DMS114 treated with DMSO at 0.1 percent for 48 hours (cell line): Measurements from ENCODE around the gene DCHS1.

Experiments used
- DNase-seq: peaks from one replicate; lab custom pipeline; 2025; ENCODE audit not compliant: unreplicated experiment; lab: John Stamatoyannopoulos, UW

The DCHS1 gene

GRCh38 chr11:6628526-6628925 lies 27.1 kb downstream of the DCHS1 start:
- no peak for DNase-seq

DNA sequence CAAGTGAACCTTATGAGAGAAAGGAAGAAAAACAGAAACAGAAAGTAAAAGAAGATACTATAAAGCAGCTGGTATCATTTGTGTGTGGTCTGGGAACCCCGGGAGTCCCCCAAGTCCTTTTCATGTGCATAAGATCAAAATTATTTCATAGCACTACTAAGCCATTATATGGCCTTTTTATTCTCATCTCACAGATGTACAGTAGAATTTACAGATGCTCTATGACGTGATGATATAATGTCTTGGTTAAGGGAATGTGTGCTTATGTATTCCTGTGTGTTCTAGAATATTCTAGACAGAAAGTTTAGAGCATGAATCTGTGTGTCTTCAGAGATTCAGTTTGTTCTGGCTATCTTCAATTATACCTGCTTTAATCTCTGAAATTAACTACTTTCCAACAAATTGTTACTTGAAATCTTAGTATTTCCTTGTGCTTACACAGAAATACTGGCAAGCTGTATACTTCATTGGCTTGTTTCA lies 27.8 kb downstream of the DCHS1 start:
- no peak for DNase-seq

DNA sequence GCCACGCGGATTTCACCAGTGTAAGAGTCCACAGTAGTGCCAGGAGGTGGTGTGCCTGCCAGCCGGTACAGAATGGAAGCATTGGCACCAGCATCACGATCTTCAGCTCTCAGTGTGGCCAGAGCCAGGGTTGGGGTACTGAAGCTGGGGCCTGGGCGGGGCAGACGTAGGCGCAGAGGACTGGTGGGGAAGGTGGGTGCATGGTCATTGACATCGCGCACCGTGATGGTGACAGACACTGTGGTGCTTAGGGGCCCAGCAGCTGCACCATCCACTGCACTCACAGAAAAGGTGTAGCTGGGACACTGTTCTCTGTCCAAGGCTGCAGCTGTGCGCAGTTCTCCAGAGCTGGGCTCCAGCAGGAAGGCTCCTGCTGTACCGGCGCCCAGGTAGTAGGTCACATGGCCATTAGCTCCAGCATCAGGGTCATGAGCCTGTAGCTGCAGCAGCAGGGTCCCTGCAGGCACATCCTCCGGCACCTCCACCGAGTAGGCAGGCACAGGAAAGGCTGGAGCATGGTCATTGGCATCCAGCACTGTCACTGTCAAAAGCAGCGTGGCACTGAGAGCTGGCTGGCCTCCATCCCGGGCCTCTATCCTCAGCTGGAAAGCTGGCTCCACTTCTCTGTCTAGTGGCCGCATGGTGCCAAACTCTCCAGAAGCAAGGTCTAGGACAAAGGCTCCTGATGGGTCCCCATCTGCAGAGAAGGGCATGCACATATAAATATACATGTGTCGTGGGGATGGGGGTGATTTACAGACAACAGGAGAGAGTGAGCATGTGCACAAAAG lies 28.4 kb downstream of the DCHS1 start:
- DNase-seq, result no peak

DNA sequence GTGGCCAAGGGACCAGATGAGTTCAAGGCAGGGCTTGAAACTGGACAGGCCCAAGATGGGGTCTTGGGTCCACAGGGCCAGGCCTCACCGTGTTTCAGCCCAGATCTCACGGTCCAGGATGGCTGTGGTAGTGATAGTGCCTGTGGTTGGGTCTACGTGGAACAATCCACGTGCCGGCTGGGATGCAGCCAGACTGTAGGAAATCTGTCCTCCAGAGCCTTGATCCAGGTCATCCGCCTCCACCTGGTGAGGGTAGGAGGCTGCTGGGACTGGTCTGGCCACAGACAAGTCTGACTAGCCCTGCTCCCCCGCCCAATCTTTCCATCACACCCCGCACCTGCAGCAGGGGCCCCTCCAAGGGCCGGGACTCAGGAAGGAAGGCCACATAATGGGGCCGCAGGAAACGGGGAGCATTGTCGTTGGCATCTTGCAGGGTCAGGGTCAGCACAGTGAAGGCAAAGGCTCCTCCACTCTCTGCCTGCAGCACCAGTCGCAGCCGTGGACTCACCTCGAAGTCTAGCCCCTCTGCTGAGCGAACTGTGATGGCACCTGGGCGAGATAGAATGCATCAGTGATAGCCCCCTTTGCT lies 29.7 kb downstream of the DCHS1 start:
- DNase-seq, result no peak

DNA sequence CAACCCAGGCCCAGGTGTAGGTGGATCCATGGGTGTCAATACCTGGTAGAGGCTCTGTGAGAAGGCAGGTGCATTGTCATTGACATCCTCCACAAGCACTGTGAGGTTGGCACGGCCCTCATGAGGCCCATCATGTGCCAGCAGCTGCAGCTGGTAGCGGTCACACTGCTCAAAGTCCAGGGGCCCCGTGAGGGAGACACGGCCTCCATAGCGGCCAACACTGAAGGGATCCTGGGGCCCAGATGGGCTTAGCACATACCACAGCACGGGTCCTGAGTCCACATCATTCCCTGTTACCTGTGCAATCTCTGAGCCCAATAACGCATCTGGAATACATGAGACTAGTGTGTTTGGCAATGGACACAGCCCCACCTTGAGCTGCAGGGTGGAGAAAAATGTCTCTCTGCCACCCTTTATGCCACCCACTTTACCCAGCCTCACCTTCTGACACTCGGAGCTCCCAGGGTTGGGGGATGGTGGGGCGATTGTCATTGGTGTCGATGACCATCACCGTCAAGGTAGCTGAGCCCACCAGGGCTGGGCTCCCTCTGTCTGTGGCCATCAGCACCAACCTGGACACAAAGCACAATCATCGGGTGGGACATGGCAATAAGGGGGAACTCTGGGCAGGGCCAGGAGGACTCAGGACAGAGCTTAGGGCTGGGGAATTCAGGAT lies 30.3 kb downstream of the DCHS1 start:
- DNase-seq, result no peak

- no peak for DNase-seq
Observed at GRCh38 chr11:6623391-6624363, 31.9 kb downstream of the DCHS1 start.

- no peak for DNase-seq
Observed at GRCh38 chr11:6622261-6623171, 33.1 kb downstream of the DCHS1 start.

DNA sequence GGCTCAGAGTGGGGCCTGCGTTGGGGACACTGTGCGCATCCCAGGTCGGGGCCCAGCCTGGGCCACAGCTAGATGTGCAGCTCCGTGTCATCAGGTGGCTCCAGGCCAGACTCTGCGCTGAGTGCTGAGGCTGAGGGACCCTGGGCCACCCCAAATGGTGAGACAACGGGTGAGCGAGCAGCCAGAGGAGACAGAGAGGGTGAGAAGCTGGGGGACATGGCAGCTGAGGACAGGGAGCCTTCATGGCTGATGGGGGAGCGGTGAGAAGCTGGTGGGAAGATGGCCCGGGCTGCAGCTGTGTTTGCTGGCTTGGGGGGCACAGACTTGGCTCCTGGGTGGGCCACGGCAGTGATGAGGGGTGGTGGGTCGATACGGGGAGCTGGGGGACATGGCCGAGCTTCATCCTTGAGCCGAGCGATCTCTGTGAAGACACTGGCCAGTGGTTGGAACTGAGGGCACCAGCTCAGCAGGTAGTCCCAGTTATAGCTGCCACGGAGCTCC lies 33.8 kb downstream of the DCHS1 start:
- DNase-seq, result no peak

DNA sequence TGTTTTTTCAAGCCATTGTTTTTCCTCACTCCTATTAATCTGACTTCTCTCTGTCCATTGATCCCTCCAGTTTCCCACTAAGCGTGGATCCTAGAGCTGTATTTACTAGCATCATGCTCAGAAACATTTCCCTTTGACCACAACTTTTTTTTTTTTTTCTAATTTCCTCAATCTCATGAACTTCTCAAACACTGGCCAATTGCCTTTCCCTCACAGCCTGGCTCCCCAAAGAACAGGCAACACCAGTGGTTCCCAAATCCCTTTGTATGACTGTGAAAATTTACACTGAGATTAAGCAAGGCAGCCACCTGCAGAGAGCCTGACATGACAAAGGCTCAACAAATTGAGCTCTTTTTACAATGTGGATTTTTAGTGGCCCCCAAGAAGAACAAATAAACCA lies 35.0 kb downstream of the DCHS1 start:
- DNase-seq, result no peak

DNA sequence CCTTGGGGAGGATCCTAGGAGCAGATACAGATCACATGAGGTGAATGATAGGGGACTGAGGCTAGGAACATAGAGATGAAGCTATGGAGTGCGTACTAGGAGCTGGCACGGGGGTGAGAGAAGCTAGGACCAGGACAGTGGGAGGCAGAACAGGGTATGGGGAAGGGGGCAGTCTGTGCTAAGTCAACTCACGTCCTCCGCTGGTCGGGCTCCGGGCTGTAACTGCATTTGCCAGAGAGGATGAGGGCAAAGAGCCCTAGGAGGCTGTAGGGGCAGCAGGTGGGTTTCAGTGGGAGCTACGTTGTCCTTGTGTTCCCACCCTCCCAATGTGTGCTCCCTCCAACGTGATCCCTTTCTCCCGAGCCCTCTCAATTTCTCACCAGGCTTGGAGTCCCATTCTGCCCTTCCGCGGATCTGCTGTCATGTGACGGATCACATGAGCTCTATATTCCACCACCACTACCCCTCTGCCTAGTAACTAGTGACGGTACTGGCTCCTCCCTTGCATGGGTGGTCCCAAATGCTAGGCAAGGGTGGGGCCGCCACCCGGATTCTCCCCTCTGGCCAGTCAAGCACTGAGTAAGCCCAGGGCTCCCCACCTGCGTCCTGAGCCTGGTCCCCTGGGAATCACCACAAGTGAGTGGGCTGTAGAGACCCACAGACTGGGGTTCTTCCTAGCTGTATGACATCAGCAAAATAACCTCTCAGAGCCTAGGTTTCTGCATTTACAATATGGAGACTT lies 36.4 kb downstream of the DCHS1 start, which contains the start of gene TPP1:
Gene TPP1 (minus strand): TSS at position 419 of the 742 bp plus-strand sequence. CDS start 22 bp downstream, at position 397.
- peak; percentile 81 for DNase-seq

GRCh38 chr11:6618117-6619003 lies 37.2 kb downstream of the DCHS1 start:
- DNase-seq, result no peak

- no peak for DNase-seq
Observed at GRCh38 chr11:6617315-6617781, 38.3 kb downstream of the DCHS1 start.

DNA sequence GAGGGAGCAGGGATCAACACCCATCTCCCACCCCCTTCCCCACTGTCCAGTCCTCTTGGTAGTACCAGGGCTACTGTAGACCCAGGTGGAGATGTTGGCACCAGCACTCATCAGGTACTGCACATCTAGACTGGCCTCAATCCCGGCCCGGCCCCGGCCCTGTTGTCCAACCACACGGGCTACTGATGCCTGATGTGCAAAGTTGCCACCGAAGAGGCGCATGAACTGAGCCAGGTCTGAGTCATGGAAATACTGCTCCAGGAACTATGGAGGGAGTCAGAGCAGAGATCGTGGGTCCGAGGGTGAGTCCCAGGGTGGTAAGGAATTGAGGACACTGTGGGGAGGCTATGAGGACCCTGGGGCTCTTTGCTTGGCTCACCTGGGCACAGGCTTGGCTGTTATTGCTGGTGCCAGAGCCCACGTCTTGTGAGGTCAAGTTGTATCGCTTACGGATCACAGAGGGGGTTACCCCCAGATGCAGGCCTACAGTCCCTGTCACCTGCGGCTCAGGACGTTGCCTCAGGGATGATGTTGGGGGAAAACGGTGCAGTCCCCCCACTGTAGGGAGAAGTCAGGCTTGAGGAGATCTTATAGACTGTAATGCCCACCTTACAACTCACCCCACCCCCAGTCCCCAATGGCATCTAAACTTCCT lies 38.9 kb downstream of the DCHS1 start:
- no peak for DNase-seq

DNA sequence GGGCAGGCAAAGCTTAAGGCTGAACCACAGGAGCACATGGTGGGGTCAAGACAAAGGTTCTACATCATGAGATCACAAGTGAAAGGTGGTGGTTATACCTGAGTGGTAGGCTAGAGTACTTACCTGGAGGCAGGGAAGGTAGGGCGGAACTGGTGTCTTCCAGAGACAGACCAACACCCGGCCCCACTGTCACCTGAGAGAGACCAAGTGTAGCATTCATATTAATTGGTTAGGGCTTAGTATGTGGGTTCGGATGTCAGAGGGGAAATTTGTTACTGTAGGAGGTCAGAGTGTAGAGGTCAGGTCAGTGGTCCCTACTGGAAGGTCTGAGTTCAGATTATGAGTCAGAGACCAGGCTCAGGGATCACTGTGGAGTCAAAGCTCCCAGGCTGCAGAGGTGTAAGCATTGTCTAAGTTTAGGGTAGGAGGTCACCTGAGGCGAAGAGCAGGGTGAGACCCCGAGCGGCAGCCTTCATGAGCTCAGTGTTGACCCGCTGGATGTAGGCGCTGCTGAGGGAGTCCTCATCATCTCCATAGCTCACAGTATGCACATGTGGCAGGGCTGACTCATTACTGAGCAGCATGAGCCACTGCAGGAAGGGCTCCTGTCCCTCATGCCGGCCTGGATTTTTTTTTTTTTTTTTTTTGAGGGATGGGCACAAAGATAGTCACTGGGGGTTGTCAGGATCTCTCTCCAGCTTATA lies 39.6 kb downstream of the DCHS1 start:
- no peak for DNase-seq

DNA sequence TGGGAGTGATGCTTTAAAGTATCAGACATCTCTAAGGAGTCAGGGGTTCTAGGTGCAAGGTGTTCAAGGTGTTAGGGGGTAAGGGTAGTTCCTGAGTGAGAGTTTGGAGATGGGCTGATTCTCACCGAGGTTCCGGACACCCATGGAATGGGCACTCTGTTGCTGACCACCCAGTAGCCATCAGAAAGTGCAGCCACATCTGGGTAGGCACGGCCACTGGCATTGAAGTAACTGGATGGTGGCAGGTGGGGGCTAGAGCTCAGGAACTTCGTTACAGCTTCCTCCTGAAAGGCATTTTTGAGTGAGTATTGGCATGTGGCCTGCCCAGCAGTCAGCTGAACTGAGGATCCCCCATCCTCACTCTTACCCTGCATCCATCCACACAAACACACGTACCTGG lies 40.6 kb downstream of the DCHS1 start:
- no peak for DNase-seq

- no peak for DNase-seq
Observed at GRCh38 chr11:6614446-6614845, 41.2 kb downstream of the DCHS1 start.

DNA sequence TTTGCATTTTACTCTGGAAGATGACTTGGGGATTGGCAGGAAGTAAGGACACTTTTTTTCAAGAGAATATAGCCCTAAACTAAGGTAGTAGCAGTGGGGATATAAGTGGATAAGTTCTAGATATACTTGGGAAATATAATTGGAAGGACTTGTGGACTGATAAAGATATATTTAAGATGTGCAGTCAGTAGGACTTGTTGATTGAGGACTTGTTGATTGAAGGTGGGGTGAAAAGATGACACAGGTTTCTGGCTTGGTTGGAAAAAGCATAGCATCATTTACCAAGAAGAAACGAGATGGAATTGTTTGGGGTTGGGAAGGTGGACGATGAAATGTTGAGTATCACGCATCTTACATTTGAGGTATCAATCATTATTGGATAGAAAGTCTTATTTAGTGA lies 42.1 kb downstream of the DCHS1 start:
- no peak for DNase-seq
